Astrocyte of the spinal cord (primary cell): Measurements from ENCODE around the gene SERPINB8.

Experiments
- DNase-seq: peaks from one replicate; pipeline ENCODE4 v3.0.0; 2011; ENCODE audit warnings: low read depth, low spot score
- H3K4me3 ChIP-seq: 2 replicates; pipeline ENCODE4 v1.5.1; 2011; ENCODE audit warnings: low read depth, mild to moderate bottlenecking, low read length, moderate library complexity
- in situ Hi-C: cut with HindIII; loops from 2 replicates; pipeline ENCODE4 v1.10.0; 2017; ENCODE audit warnings: low sequenced_read_pairs
- TF ChIP-seq, protein P1 (sequence below): IDR thresholded peaks from 2 replicates; pipeline ENCODE4 v1.5.1; 2012; ENCODE audit warnings: low read depth, mild to moderate bottlenecking, low read length, inconsistent platforms

The SERPINB8 gene

DNA sequence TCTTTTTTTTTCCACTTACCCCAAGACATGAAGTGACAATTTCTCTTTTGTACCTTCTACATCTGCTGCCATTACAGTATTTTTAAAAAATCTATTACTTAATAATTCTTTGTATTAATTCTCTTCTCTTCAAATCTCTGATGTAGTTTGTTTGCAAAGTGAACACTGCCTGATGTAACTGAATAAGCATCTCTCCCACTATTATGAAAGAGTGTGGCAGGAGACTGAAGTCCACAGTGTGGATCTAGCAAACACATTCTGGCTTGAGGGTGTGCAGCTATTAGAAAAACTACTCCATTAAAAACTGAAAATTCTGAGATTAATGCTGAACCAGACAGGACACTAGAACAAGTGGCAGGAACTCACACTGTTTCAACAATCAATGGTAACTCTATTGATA lies 5.0 kb upstream of the SERPINB8 start:
- DNase-seq: no peak
- TF ChIP-seq, protein P1, sequence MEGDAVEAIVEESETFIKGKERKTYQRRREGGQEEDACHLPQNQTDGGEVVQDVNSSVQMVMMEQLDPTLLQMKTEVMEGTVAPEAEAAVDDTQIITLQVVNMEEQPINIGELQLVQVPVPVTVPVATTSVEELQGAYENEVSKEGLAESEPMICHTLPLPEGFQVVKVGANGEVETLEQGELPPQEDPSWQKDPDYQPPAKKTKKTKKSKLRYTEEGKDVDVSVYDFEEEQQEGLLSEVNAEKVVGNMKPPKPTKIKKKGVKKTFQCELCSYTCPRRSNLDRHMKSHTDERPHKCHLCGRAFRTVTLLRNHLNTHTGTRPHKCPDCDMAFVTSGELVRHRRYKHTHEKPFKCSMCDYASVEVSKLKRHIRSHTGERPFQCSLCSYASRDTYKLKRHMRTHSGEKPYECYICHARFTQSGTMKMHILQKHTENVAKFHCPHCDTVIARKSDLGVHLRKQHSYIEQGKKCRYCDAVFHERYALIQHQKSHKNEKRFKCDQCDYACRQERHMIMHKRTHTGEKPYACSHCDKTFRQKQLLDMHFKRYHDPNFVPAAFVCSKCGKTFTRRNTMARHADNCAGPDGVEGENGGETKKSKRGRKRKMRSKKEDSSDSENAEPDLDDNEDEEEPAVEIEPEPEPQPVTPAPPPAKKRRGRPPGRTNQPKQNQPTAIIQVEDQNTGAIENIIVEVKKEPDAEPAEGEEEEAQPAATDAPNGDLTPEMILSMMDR: no peak
- H3K4me3 ChIP-seq: no peak overlapping the region
- in situ Hi-C loops: no loop called here

DNA sequence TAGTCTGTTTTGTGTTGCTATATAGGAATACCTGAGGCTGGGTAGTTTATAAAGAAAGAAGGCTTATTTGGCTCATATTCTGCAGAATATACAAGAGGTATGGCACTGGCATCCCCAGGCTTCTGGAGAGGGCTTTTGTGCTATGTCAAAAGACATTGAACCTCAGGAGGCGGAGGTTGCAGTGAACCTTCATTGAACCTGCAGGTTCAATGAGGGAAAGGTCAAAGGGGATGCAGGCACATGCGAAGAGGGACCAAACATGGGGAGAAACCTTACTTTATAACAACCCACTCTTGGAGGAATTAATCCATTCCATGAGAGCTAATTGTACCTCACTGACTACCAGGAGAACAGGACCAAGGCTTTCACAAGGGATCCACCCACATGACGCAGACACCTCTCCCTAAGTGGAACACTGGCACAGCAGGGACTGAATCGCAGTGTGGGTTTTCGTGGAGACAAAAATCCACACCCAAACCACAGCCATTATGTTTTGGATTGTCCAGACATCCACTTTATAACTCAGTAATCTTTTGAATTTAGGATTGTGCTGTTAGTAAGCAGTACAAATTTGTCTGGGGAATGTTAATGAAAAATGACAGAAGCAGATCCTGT lies 4.1 kb upstream of the SERPINB8 start:
- peak; percentile 33 for DNase-seq
- TF ChIP-seq, protein P1: no peak
- in situ Hi-C loops: no loop called here
- H3K4me3 ChIP-seq: no peak overlapping the region

DNA sequence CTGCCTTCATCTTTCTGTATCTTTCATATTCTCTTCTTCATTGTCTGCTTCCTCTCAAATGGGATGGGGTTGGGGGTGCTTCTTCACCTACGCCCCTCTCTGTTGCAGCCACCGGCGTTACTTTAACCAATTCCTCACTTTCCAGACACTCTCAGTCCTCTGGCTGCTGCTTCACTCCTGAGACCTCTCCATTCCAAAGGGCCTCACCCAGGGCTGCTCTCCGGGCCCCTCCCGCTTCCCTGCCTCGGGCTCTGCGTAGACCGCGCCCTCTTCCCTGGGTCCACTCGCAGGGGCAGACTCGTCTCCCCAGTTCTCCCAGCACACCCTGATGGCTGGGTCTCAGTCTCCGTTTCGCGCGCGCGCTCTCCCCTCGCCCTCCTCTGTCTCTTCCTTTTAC lies 926 bp downstream of the SERPINB8 start:
- peak overlapping the region; percentile 80 for H3K4me3 ChIP-seq
- TF ChIP-seq, protein P1: no peak
- in situ Hi-C loops: no loop called here
- DNase-seq: no peak

DNA sequence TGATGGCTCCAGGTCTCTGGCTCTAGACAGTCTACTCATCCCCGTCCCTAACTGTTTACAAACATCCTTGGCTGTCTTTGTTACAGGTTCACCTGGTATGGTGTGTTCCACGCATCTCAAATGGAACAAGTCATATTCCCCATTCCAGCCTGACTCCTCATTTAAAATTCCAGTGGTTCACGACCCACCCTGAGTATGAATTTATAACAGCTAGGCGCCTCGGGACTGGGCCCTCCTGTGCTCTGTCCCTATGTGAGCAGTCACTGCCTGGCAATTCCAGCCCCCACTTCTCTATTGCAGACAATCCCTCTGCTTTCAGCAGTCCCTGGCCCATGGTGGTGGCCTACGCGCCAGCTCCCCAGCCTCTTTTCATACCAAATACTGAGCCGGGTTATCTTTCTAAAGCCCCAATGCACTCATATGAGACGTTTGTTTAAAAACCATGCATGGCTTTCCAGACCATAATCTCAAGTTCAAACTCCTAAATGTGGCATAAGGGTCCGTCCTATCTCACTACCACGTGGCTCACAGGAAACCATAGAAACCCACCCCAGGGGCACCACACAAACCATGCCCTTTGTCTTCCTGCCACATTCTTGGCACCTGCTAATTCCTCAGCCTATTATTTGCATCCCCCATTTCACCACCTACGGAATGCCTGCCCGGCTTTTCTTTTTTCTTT lies 1.6 kb downstream of the SERPINB8 start:
- in situ Hi-C loops: no loop called here
- no peak for DNase-seq
- peak overlapping the region; percentile 80 for H3K4me3 ChIP-seq
- TF ChIP-seq, protein P1: no peak

DNA sequence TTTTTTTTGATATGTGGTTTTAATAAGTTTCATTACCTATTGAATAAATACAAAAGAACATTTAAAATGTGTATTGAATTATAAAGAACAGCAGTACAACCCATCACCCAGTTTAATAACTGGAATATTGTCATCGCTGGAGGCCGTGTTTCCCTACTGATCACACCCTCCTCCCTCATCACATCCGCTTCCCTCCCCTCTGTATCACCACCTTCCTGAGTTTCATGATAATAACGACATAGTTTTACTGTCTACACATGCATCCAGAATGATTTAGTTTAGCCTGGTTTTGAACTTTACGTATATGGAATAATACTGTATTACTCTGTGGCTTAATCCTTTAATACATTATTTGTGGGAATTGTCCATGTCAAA lies 2.1 kb downstream of the SERPINB8 start:
- TF ChIP-seq, protein P1: no peak
- in situ Hi-C loops: no loop called here
- H3K4me3 ChIP-seq: no peak overlapping the region
- DNase-seq: no peak

DNA sequence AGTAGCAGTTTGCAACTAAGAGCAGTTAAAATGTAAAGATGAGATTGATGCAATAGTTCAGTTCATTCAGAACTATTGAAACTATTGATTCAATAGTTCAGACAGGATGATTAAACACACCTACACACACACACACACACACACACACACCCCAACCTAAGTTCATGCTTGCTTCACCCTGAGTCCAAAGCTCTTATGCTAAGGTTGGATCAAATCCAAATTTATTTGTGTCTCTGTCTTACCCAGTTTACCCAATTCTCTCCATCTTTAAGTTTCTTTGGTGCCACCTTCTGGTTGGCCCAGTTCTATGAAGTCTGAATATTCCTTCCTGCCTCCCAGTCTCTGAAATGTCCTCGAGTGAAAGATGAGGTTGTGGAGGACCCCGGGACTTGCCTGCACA lies 5.1 kb downstream of the SERPINB8 start:
- DNase-seq: peak; percentile 42
- H3K4me3 ChIP-seq: no peak overlapping the region
- TF ChIP-seq, protein P1: peak; percentile 51
- in situ Hi-C loops: no loop called here
